ENCODE data around the gene LCN6. TPM values are rescaled to one million over a fixed set of nuclear protein-coding genes. Genes with fewer than 3 reads are reported as not detected.
"Not testable (repeated sequence)": the region's sequence is repeated elsewhere in the genome, so short reads cannot be mapped to it uniquely, and the experiment has no call there.

Gene LCN6, protein sequence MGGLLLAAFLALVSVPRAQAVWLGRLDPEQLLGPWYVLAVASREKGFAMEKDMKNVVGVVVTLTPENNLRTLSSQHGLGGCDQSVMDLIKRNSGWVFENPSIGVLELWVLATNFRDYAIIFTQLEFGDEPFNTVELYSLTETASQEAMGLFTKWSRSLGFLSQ
- not detected for total RNA-seq

DNA sequence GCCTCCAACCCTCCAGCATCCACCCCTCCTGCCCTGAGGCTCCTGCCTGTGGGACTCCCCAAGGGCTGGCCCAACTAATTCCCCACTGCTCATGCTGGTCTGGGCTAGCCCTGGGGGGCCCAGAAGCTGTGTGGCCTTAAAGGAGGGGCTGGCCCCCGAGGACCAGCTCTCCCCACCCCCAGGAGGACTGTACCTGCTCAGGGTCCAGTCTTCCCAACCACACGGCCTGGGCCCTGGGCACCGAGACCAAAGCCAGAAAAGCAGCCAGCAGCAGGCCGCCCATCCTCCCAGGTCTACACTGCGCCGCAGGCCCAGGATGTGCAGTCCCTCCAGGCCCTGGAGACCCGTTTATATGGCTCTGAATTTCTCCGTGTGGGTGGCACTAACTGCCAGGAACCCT lies at the start of gene LCN6:
Gene LCN6, minus strand, starts transcription at position 325 of the 400 bp plus-strand sequence. Its CDS starts 42 bp downstream, at position 283.
- CTCF ChIA-PET = no interaction called here
- no peak for DNase-seq
- Mint-ChIP-seq H3K27ac (peak within 1 kb of the TSS; percentile 57), H3K27me3 (peaks cover 5% of the 10 kb centered on the region), H3K4me3 (no peak within 1 kb of the TSS), H3K36me3 (ENCODE audit: low read depth) (peaks cover 5% of the 10 kb centered on the region), H3K9me3 (peaks cover 12% of the 10 kb centered on the region), H3K4me1 (peaks cover 5% of the 10 kb centered on the region)
- POLR2A ChIA-PET = no interaction called here

DNA sequence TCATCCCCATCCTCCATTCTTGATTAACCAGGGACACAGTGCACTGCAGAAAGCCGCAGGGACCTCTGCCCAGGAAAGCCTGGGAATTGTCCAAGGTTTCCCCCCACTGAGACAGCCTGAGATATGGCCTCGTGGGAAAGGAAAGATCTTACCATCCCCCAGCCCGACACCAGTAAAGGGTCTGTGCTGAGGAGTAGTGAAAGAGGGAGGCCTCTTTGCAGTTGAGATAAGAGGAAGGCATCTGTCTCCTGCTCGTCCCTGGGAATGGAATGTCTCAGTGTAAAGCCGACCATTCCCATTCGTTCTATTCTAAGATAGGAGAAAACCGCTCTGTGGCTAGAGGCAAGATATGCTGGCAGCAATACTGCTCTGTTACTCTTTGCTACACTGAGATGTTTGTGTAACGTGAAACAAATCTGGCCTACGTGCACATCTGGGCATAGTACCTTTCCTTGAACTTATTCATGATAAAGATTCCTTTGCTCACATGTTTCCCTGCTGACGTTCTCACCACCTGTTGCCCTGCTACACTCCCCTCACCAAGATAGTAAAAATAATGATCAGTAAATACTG lies 48.5 kb upstream of the LCN6 start:
- POLR2A ChIA-PET; H3K9me3 Mint-ChIP-seq; H3K36me3 Mint-ChIP-seq (ENCODE audit: low read depth); H3K4me3 Mint-ChIP-seq; DNase-seq; CTCF ChIA-PET; H3K27ac Mint-ChIP-seq: not testable (repeated sequence)
- Mint-ChIP-seq H3K4me1 (peaks cover 30% of the 10 kb centered on the region), H3K27me3 (peaks cover 17% of the 10 kb centered on the region)

DNA sequence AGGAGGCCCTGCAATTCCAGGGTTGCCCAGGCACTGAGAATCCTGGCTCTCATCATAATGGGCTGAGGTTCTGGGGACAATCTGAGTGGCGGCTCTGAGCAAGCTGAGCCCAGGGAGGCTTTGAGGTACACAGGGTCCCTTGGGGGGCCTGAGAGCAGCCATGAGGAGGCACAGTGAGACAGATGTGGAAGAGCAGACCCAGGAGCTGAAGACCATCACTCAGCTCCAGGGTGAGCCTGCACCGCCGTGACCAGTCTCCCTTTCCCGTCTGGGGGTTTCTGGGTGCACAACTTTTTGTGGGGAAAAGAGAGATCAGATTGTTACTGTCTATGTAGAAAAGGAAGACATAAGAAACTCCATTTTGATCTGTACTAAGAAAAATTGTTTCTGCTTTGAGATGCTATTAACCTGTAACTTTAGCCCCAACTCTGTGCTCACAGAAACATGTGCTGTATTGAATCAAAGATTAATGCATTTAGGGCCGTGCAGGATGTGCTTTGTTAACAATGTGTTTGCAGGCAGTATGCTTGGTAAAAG lies 48.0 kb upstream of the LCN6 start, which contains the start of gene CCDC183:
Gene CCDC183, plus strand, starts transcription at position 101 of the 537 bp plus-strand sequence. Its CDS starts 60 bp downstream, at position 161.
- H3K27me3 Mint-ChIP-seq = peaks cover 17% of the 10 kb centered on the region
- H3K9me3 Mint-ChIP-seq = no peaks in the 10 kb centered on the region
- H3K4me3 Mint-ChIP-seq = no peak within 1 kb of the TSS
- CTCF ChIA-PET = no interaction called here
- H3K36me3 Mint-ChIP-seq (ENCODE audit: low read depth) = peaks cover 6% of the 10 kb centered on the region
- no peak for DNase-seq
- peaks cover 30% of the 10 kb centered on the region for H3K4me1 Mint-ChIP-seq
- H3K27ac Mint-ChIP-seq = no peak within 1 kb of the TSS
- POLR2A ChIA-PET = no interaction called here

DNA sequence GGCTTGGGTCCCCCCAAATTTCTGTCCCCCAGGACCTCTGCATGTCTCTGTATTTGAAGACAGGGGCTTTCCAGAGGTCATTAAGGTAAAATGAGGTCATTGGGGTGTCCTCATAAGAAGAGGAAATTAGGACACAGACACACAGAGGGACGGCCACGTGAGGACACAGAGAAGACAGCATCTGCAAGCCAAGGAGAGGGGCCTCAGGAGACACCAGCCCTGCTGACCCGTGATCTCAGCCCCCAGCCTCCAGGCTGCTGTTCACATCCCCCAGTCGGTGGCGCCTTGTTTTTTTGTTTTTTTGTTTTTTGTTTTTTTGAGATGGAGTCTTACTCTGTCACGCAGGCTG lies 46.6 kb upstream of the LCN6 start:
- no peak for DNase-seq
- no peak overlapping the region for H3K4me3 Mint-ChIP-seq
- no peaks in the 10 kb centered on the region for H3K9me3 Mint-ChIP-seq
- H3K27ac Mint-ChIP-seq = no peak overlapping the region
- H3K4me1 Mint-ChIP-seq = peaks cover 25% of the 10 kb centered on the region
- peaks cover 6% of the 10 kb centered on the region for H3K36me3 Mint-ChIP-seq (ENCODE audit: low read depth)
- ChIA-PET POLR2A (no interaction called here), CTCF (no interaction called here)
- peaks cover 13% of the 10 kb centered on the region for H3K27me3 Mint-ChIP-seq

DNA sequence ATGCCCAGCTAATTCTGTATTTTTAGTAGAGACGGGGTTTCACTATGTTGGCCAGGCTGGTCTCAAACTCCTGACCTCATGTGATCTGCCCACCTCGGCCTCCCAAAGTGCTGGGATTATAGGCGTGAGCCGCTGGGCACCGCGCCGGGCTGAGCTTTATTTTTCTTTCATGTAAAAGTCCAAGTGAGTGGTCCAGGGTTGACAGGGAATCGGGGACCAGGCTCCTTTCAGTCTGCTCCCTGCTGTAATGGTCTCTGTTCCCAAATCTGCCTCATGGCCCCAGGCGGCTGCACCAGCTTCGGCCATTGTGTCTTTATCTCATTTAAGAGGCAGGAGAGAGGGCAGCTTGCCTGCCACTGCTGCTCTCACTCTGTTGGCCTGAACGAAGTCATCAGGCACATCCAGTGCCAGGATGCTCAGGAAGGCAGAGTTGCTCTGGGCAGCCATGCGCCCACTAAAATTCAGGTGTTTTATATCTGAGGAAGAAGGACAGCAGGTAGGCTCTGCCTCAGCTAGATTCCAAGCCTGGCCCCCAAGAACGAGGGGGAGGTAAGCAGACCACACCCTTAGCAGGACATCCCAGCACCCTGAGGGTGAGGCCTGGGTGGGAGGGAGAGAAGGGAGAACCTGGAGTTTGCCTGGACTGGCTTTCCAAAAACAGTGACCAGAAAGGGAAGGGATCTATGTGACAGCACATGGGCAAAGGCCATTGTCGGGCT lies 46.1 kb upstream of the LCN6 start:
- H3K4me3 Mint-ChIP-seq = no peak overlapping the region
- POLR2A ChIA-PET = no interaction called here
- H3K27ac Mint-ChIP-seq = no peak overlapping the region
- DNase-seq = no peak
- H3K36me3 Mint-ChIP-seq (ENCODE audit: low read depth) = peaks cover 6% of the 10 kb centered on the region
- peaks cover 13% of the 10 kb centered on the region for H3K27me3 Mint-ChIP-seq
- peaks cover 28% of the 10 kb centered on the region for H3K4me1 Mint-ChIP-seq
- H3K9me3 Mint-ChIP-seq = no peaks in the 10 kb centered on the region
- CTCF ChIA-PET = interaction anchor here (0.7 kb wide), 1 partner anchor 270 kb away, joined by 3 read pairs; no protein-coding TSS in a partner anchor

DNA sequence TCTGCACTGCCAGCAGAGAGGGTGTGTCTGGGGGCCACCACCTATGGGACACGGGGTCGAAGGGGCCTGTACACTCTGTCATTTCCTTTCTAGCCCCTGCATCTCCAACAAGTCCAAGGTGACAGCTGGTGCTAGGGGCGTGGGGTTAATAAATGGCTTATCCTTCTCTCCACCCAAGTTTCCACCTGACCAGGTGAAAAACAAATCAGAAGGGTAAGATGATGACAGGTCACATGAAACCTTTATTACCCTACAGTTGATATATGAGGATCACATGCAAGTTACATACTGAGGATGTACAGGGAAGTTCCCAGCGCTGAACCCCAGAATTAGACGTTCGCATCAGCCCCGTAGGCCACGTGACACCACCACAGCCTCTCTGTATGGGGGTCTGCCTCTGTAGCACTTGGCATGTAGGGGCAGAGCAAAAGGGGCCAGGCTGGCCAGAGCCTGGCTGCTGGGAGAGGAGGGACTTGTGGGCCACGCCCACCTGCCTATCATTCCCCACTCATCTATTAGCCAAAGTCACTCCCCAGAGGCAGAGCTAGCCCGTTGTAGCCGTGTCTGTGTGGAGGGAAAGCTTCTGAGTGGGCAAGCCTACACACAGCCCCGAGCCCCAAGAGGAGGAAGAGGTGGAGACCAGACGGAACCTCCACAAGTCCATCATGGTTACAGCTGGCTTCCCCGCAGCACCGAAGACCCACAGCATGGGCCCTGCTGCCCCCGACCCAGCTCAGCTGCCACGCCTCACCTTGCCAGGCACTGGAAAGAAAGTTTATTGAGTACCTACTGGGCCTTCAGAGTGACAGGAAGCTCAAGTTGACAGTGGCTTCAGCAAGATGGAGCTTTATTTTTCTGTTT lies 45.0 kb upstream of the LCN6 start:
- Mint-ChIP-seq H3K27ac (no peak overlapping the region), H3K4me1 (peaks cover 36% of the 10 kb centered on the region)
- no peak for DNase-seq

DNA sequence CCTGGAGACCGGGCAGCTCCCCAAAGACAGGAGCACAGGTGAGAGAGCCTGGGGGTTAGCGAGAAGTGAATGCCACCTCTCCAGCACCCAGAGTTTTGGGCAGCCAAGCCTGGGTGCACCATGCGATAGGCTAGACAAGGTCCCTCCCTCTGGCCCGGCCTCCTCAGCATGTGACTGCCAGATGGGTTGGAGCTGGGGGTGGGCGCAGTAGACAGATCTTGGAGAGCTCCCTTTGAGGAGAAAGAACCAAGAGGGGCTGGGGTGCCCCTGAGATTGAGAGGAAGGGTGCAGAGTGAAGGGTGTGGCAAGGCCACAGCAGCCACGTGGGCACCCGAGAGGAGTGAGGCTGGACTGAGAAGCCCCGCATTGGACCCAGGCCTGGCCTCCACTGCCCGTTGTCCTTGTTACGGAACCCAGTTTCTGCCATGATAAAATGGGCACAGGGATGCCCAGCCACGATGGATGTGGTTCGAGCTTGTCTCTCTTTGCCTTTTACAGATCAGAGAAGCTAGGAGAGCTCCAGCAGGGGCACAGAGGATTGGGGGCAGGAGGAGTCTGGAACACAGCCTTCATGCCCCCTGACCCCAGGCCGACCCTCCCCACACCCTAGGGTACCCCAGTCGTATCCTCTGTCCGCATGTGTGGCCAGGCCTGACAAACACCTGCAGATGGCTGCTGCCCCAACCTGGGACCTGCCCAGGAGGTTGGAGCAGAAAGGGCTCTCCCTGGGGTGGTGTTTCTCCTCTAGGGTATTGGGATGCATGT lies 44.2 kb upstream of the LCN6 start:
- Mint-ChIP-seq H3K4me3 (peak overlapping the region; percentile 79), H3K27me3 (peaks cover 14% of the 10 kb centered on the region), H3K36me3 (ENCODE audit: low read depth) (peaks cover 6% of the 10 kb centered on the region), H3K27ac (peak overlapping the region; percentile 93), H3K4me1 (peaks cover 44% of the 10 kb centered on the region), H3K9me3 (no peaks in the 10 kb centered on the region)
- ChIA-PET POLR2A (no interaction called here), CTCF (interaction anchor here (0.6 to 3.9 kb wide), 19 partner anchors 9 to 294 kb away, joined by 3 to 13 read pairs (median 3); partner anchors contain the start of genes ABCA2, AJM1, FUT7 and MAN1B1)
- DNase-seq = no peak

More for the DNA sequence above, 45.0 kb upstream of the LCN6 start:
- CTCF ChIA-PET = interaction anchor here (0.6 to 3.9 kb wide), 9 partner anchors 8 to 260 kb away, joined by 3 to 13 read pairs (median 3); partner anchors contain the start of genes ABCA2, AJM1 and PAXX
- Mint-ChIP-seq H3K9me3 (no peaks in the 10 kb centered on the region), H3K36me3 (ENCODE audit: low read depth) (peaks cover 6% of the 10 kb centered on the region), H3K4me3 (no peak overlapping the region), H3K27me3 (peaks cover 14% of the 10 kb centered on the region)
- POLR2A ChIA-PET = no interaction called here

DNA sequence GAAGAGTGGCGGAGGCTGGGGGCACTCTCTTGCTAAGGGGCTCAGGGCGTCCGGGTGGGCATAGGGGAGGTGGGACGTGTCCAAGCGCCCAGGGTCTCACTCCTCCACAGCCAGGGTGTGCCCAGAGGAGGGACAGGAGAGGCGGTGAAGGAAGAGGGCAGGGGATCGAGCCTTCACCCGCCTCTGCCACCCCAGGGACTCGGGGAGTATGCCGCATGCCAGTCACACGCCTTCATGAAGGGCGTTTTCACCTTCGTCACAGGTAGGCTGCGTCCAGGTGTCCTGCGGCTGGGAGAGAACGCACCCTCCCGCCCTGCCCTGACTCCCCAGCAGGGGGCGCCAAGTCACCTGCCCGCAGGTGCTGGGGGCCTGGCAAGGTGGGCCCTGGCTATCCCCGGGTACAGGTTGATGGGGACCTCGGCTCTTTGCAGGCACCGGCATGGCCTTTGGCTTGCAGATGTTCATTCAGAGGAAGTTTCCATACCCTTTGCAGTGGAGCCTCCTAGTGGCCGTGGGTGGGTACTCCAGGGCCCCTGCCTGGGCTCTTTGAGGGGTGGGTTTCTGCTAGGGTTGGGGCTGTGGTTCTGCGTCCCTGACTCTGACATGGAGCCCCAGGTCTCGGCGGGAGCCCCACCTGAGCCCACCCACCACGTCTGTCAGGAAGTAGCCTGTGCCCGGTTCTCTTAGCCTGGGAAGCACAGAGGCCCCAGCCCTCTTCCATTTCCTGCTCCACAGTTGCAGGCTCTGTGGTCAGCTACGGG lies 43.4 kb upstream of the LCN6 start:
- peak overlapping the region; percentile 93 for H3K27ac Mint-ChIP-seq
- H3K27me3 Mint-ChIP-seq = peaks cover 12% of the 10 kb centered on the region
- peaks cover 6% of the 10 kb centered on the region for H3K36me3 Mint-ChIP-seq (ENCODE audit: low read depth)
- peaks cover 42% of the 10 kb centered on the region for H3K4me1 Mint-ChIP-seq
- ChIA-PET CTCF (interaction anchor here (0.7 to 3.9 kb wide), 17 partner anchors 9 to 295 kb away, joined by 3 to 13 read pairs (median 4); partner anchors contain the start of genes ABCA2, AJM1, FUT7 and MAN1B1), POLR2A (no interaction called here)
- H3K9me3 Mint-ChIP-seq = no peaks in the 10 kb centered on the region
- DNase-seq = peak; percentile 69
- H3K4me3 Mint-ChIP-seq = peak overlapping the region; percentile 79

DNA sequence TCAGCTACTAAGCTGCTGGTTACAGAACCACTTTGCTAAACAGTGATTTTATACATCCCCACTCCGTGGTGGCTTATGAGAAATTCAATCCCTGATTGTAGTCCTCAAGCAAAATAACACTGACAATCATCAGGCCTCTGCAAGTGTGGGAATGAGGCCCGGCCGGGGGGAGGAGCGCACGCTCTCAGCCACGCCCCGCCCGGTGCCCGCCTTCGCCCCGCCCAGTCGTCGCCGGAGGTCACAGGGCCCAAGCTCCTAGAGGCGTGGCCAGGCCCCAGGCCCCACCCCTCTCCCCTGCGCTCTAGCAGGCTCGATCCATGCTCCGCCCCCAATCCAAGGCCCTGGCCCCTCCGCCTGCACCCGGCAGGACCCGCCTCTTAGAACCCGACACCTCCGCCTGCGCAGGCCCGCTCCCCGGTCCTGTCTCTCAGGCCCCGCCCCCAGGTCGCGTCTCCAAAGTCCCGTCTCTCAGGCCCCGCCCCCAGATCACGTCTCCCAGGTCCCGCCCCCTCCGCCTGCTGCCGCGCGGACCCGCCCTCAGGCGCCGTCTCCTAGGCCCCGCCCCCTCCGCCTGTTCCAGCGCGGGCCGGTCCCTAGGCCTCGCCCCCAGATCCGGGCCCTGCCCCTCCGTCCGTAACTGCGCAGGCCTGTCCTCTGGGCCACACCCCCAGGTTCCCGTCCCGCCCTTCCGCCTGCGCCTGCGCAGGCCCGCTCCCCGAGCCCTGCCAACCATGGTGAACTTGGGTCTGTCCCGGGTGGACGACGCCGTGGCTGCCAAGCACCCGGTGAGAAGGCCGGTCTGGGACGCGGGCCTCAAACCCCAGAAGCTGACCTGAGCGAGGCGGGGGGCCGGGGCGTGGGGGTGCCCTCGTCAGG lies 42.6 kb upstream of the LCN6 start, which contains the start of gene TMEM141:
Gene TMEM141, plus strand, starts transcription at position 705 of the 876 bp plus-strand sequence. Its CDS starts 27 bp downstream, at position 732.
- ChIA-PET POLR2A (interaction anchor here (1.0 kb wide), 1 partner anchor 51 kb away, joined by 3 read pairs; no protein-coding TSS in a partner anchor), CTCF (interaction anchor here (0.8 to 3.9 kb wide), 6 partner anchors 15 to 244 kb away, joined by 3 to 13 read pairs (median 6); partner anchors contain the start of genes ABCA2, AJM1 and RABL6)
- peaks cover 6% of the 10 kb centered on the region for H3K36me3 Mint-ChIP-seq (ENCODE audit: low read depth)
- peaks cover 8% of the 10 kb centered on the region for H3K27me3 Mint-ChIP-seq
- DNase-seq = peak; percentile 99
- peak within 1 kb of the TSS; percentile 79 for H3K4me3 Mint-ChIP-seq
- H3K9me3 Mint-ChIP-seq = no peaks in the 10 kb centered on the region
- peaks cover 39% of the 10 kb centered on the region for H3K4me1 Mint-ChIP-seq
- H3K27ac Mint-ChIP-seq = peak within 1 kb of the TSS; percentile 93

DNA sequence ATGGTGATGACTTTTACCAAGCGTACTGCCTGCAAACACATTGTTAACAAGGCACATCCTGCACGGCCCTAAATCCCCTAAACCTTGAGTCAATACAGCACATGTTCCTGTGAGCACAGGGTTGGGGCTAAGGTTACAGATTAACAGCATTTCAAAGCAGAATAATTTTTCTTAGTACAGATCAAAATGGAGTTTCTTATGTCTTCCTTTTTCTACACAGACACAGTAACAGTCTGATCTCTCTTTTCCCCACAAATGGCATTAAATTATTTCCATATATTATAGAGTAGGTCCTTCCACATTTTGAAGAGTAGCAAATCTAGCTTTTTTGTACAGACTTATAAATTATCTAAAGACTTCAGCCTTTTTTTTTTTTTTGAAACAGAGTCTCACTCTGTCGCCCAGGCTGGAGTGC lies 41.2 kb upstream of the LCN6 start:
- Mint-ChIP-seq H3K9me3 (no peaks in the 10 kb centered on the region), H3K27ac (no peak overlapping the region), H3K4me1 (peaks cover 39% of the 10 kb centered on the region), H3K4me3 (no peak overlapping the region), H3K27me3 (peaks cover 8% of the 10 kb centered on the region), H3K36me3 (ENCODE audit: low read depth) (peaks cover 6% of the 10 kb centered on the region)
- CTCF ChIA-PET = interaction anchor here (0.7 to 1.7 kb wide), 2 partner anchors 246 to 265 kb away, joined by 3 to 7 read pairs; no protein-coding TSS in a partner anchor
- POLR2A ChIA-PET = no interaction called here
- no peak for DNase-seq
